Measurements from ENCODE around the gene APOBEC3G. TPM values are rescaled to one million over a fixed set of nuclear protein-coding genes. Genes with fewer than 3 reads are reported as not detected.

The APOBEC3G gene
- polyA plus RNA-seq, 1 of the 3 experiments (the other 2 are of a cell fraction), result not detected

DNA sequence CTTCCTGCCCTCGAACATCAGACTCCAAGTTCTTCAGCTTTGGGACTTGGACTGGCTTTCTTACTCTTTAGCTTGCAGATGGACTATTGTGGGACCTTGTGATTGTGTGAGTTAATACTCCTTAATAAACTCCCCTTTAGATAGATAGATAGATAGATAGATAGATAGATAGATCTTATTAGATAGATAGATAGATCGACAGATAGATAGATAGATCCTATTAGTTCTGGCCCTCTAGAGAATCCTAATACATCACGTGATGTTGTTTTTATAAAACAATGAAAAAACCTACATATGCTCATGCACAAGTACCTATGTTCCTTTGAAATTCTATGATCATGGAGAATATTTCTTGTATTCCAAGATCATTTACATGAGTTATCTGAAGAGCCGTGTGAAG is 43.9 kb downstream of the APOBEC3G start:
- Histone ChIP-seq H4K20me1 (ENCODE audit: insufficient read depth) (no peaks in the 10 kb centered on the region), H3K4me2 (no peak overlapping the region), H3K9me2 (no peaks in the 10 kb centered on the region), H3K4me1 (ENCODE audit: control insufficient read depth in 1 of 2, insufficient read depth in 2 of 2, low read depth in 1 of 2, low read length in 1 of 2) (no peaks in the 10 kb centered on the region), H3K79me2 (ENCODE audit: insufficient read depth) (no peaks in the 10 kb centered on the region), H2AFZ (ENCODE audit: low read depth) (no peak overlapping the region), H3K36me3 (replicated peaks in 1 of 2; ENCODE audit: control insufficient read depth in 1 of 2, insufficient read depth in 2 of 2, low read length in 1 of 2) (no peaks in the 10 kb centered on the region), H3K4me3 (ENCODE audit: low read depth in 2 of 2, low read length in 1 of 2) (no peak overlapping the region), H3K9me3 (no peaks in the 10 kb centered on the region), H3K27me3 (ENCODE audit: insufficient read depth) (no peaks in the 10 kb centered on the region), H3K9ac (no peak overlapping the region), H3K27ac (ENCODE audit: low read depth in 2 of 2, low read length in 1 of 2) (no peak overlapping the region), H3F3A (replicated peaks; ENCODE audit: insufficient read depth) (no peaks in the 10 kb centered on the region)
- TF ChIP-seq GABPA (IDR thresholded peaks at IDR 0.05; ENCODE audit: low read depth) (no peak), EZH2phosphoT487 (IDR thresholded peaks at IDR 0.05; ENCODE audit: borderline replicate concordance, low read depth) (no peak), TEAD4 (IDR thresholded peaks at IDR 0.05; ENCODE audit: borderline replicate concordance, insufficient read depth) (no peak), SIN3A (IDR thresholded peaks at IDR 0.05; ENCODE audit: borderline replicate concordance, low read depth, low read length) (no peak), CHD2 (IDR thresholded peaks at IDR 0.05; ENCODE audit: low read length, partially characterized antibody) (no peak), TAF1 (IDR thresholded peaks at IDR 0.05; ENCODE audit: borderline replicate concordance, low read depth, low read length) (no peak), PBX3 (IDR thresholded peaks at IDR 0.05) (no peak), FOXM1 (IDR thresholded peaks at IDR 0.05; ENCODE audit: low read depth) (no peak), EP300 (IDR thresholded peaks at IDR 0.05; ENCODE audit: borderline replicate concordance in 1 of 2, low read depth in 1 of 2, low read length in 1 of 2) (no peak)
- TF ChIP-seq, protein P1, sequence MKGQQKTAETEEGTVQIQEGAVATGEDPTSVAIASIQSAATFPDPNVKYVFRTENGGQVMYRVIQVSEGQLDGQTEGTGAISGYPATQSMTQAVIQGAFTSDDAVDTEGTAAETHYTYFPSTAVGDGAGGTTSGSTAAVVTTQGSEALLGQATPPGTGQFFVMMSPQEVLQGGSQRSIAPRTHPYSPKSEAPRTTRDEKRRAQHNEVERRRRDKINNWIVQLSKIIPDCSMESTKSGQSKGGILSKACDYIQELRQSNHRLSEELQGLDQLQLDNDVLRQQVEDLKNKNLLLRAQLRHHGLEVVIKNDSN (IDR thresholded peaks at IDR 0.05; ENCODE audit: borderline replicate concordance, low read depth), result no peak
- WGBS (ENCODE audit: low lambda C conversion rate), result 48% methylated on average over 4 of the region's 4 CpGs
- POLR2A ChIA-PET, result no interaction called here
- CTCF ChIA-PET, result interaction anchor here (1.0 kb wide), 1 partner anchor 183 kb away, joined by 4 read pairs; no protein-coding TSS in a partner anchor
- no peak for DNase-seq

DNA sequence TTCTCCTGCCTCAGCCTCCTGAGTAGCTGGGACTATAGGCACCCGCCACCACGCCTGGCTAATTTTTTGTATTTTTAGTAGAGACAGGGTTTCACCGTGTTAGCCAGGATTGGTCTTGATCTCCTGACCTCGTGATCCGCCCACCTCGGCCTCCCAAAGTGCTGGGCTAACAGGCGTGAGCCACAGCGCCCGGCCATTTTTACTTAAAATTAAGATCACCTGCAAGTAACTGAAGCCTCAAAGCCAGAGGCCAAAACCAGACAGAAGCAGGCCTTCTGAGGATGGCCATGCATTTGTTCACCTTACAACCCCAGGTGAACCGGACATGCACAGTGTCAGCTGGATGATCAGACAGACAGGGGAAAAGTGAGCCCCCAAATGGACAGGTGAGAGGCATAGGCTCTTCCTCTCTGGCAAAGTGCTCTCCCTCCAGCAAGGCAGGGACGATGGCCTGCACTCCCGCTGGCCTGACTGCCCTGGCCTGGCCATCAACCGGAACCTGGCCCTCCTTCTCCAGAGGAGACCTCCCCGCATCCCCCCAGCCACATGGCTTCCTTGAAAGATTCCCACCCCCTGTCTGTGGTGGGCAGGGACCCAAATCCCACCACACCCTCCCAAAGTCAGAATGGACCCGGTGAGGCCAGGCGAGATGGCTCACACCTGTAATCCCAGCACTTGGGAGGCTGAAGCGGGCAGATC is 45.8 kb downstream of the APOBEC3G start:
- H3K4me3 ChIP-seq (ENCODE audit: low read depth in 2 of 2, low read length in 1 of 2), result no peak overlapping the region
- no peak overlapping the region for H3K9ac ChIP-seq
- TF ChIP-seq GATA2 (CRISPR knock-in tag; IDR thresholded peaks at IDR 0.05), result no peak
- no peak for TF ChIP-seq REST (IDR thresholded peaks at IDR 0.05; ENCODE audit: low read depth, low read length)
- no peak for TF ChIP-seq IRF3 (IDR thresholded peaks at IDR 0.05; ENCODE audit: low read depth, low read length)
- TF ChIP-seq MEF2A (IDR thresholded peaks at IDR 0.05; ENCODE audit: borderline replicate concordance, low read depth), result no peak
- no peak for TF ChIP-seq GABPA (IDR thresholded peaks at IDR 0.05; ENCODE audit: low read depth)
- no peak for TF ChIP-seq MXI1 (IDR thresholded peaks at IDR 0.05; ENCODE audit: low read depth, low read length)
- TF ChIP-seq, protein P1 (IDR thresholded peaks at IDR 0.05; ENCODE audit: borderline replicate concordance, low read depth), result no peak
- H3K9me3 ChIP-seq, result no peaks in the 10 kb centered on the region
- H4K20me1 ChIP-seq (ENCODE audit: insufficient read depth), result no peaks in the 10 kb centered on the region
- no peak for DNase-seq
- no peak overlapping the region for H3K4me2 ChIP-seq
- 88% methylated on average over 12 of the region's 17 CpGs for WGBS (ENCODE audit: low lambda C conversion rate)
- H3K9me2 ChIP-seq, result no peaks in the 10 kb centered on the region
- H3K36me3 ChIP-seq (replicated peaks in 1 of 2; ENCODE audit: control insufficient read depth in 1 of 2, insufficient read depth in 2 of 2, low read length in 1 of 2), result no peaks in the 10 kb centered on the region
- no peaks in the 10 kb centered on the region for H3K4me1 ChIP-seq (ENCODE audit: control insufficient read depth in 1 of 2, insufficient read depth in 2 of 2, low read depth in 1 of 2, low read length in 1 of 2)
- H3F3A ChIP-seq (replicated peaks; ENCODE audit: insufficient read depth), result no peaks in the 10 kb centered on the region
- H2AFZ ChIP-seq (ENCODE audit: low read depth), result no peak overlapping the region
- no peaks in the 10 kb centered on the region for H3K79me2 ChIP-seq (ENCODE audit: insufficient read depth)
- no peaks in the 10 kb centered on the region for H3K27me3 ChIP-seq (ENCODE audit: insufficient read depth)
- CTCF ChIA-PET, result interaction anchor here (0.8 to 3.0 kb wide), 4 partner anchors 12 to 354 kb away, joined by 3 to 20 read pairs (median 4); no protein-coding TSS in a partner anchor
- POLR2A ChIA-PET, result interaction anchor here (0.7 kb wide), 1 partner anchor 194 kb away, joined by 3 read pairs; no protein-coding TSS in a partner anchor
- H3K27ac ChIP-seq (ENCODE audit: low read depth in 2 of 2, low read length in 1 of 2), result no peak overlapping the region

Measured in SK-N-SH (cell line).